H1 (cell line): Measurements from ENCODE around the gene UBE2V1. TPM values are rescaled to one million over a fixed set of nuclear protein-coding genes. Genes with fewer than 3 reads are reported as not detected.

Experiments used
- CTCF ChIA-PET: fragments of 300-600 bp; sonication (Branson Sonifier 250); formaldehyde crosslinking; loops from one replicate; lab custom pipeline; 2021; ENCODE audit not compliant: partially characterized antibody; lab: Charles Lee
- POLR2A ChIA-PET: fragments of 300-600 bp; sonication (Branson Sonifier 250); formaldehyde crosslinking; loops from one replicate; lab custom pipeline; 2021; ENCODE audit warnings: inconsistent platforms; ENCODE audit not compliant: partially characterized antibody; lab: Charles Lee
- DNase-seq, 2 experiments: peaks; one replicate each; pipeline versions ENCODE4 v3.0.0 to v3.0.0-alpha.2; 2010 to 2022; ENCODE audit warnings: low spot score in 2 of 2, low read depth in 1 of 2, mixed read lengths in 1 of 2
- FAIRE-seq: peaks from 2 replicates; lab custom pipeline; 2011; peaks lifted over from hg19 to GRCh38; lab: Jason Lieb, UNC
- H2AFZ ChIP-seq: 2 replicates; pipeline ENCODE4 v1.8.1; 2012; ENCODE audit warnings: low read length, inconsistent platforms
- H2AK5ac ChIP-seq: 2 replicates; pipeline ENCODE4 v1.6.1; 2013; ENCODE audit warnings: low read depth, low read length
- H2BK120ac ChIP-seq: replicated peaks from 2 replicates; pipeline ENCODE3; 2013; ENCODE audit warnings: low read depth, low read length, inconsistent platforms
- H2BK12ac ChIP-seq: 2 replicates; pipeline ENCODE4 v1.6.1; 2013; ENCODE audit warnings: low read depth, low read length
- H2BK15ac ChIP-seq: 2 replicates; pipeline ENCODE4 v1.6.1; 2013; ENCODE audit warnings: low read length
- H2BK20ac ChIP-seq: 2 replicates; pipeline ENCODE4 v1.6.1; 2013; ENCODE audit warnings: low read length
- H2BK5ac ChIP-seq: 2 replicates; pipeline ENCODE4 v1.6.1; 2013; ENCODE audit warnings: low read depth, low read length
- H3K14ac ChIP-seq: 2 replicates; pipeline ENCODE4 v1.6.1; 2013; ENCODE audit warnings: inconsistent platforms; ENCODE audit not compliant: insufficient read length
- H3K18ac ChIP-seq: 2 replicates; pipeline ENCODE4 v1.6.1; 2013; ENCODE audit warnings: low read length; ENCODE audit errors: extremely low read depth
- H3K23ac ChIP-seq: 2 replicates; pipeline ENCODE4 v1.6.1; 2013; ENCODE audit warnings: inconsistent platforms; ENCODE audit not compliant: insufficient read length
- H3K23me2 ChIP-seq: 2 replicates; pipeline ENCODE4 v1.6.1; 2013; ENCODE audit warnings: low read depth, low read length
- H3K27ac ChIP-seq: 2 replicates; pipeline ENCODE4 v1.6.1; 2011; ENCODE audit warnings: low read depth, low read length, inconsistent platforms
- H3K27me3 ChIP-seq, 4 experiments: replicated peaks in 1 of 4; 1 replicate in 1 of 4; 2 replicates in 3 of 4; pipeline versions ENCODE4 v1.6.1 to v1.8.1; 2011 to 2013; ENCODE audit warnings: low read length in 3 of 4, mild to moderate bottlenecking in 3 of 4, inconsistent platforms in 2 of 4, mixed read lengths in 2 of 4, moderate library complexity in 1 of 4; ENCODE audit not compliant: control insufficient read depth in 3 of 4, insufficient read depth in 3 of 4; ENCODE audit errors: extremely low read depth in 1 of 4
- H3K36me3 ChIP-seq, 4 experiments: 2 replicates each; pipeline versions ENCODE4 v1.6.1 to v1.8.1; 2011 to 2013; ENCODE audit warnings: mild to moderate bottlenecking in 4 of 4, low read length in 3 of 4, moderate library complexity in 2 of 4, control low read depth in 1 of 4, inconsistent platforms in 1 of 4; ENCODE audit not compliant: insufficient read depth in 4 of 4, control insufficient read depth in 2 of 4
- H3K4ac ChIP-seq: replicated peaks from 2 replicates; pipeline ENCODE3; 2013; ENCODE audit warnings: low read length, low read depth, mixed read lengths, inconsistent platforms; ENCODE audit not compliant: insufficient read length
- H3K4me1 ChIP-seq, 4 experiments: replicated peaks in 1 of 4; 1 replicate in 1 of 4; 2 replicates in 3 of 4; pipeline versions ENCODE4 v1.6.1 to v1.8.1; 2011 to 2013; ENCODE audit warnings: low read length in 3 of 4, inconsistent platforms in 2 of 4, mixed read lengths in 1 of 4; ENCODE audit not compliant: insufficient read depth in 4 of 4, control insufficient read depth in 3 of 4
- H3K4me2 ChIP-seq, 2 experiments: 2 replicates each; pipeline versions ENCODE4 v1.6.1 to v1.8.1; 2011 to 2013; ENCODE audit warnings: low read depth in 2 of 2, low read length in 2 of 2, control low read depth in 1 of 2, inconsistent platforms in 1 of 2, mild to moderate bottlenecking in 1 of 2; ENCODE audit not compliant: insufficient read depth in 1 of 2
- H3K4me3 ChIP-seq, 4 experiments: fragments of 200-600, 300-600 bp in 1 of 4; sonication (generic), shearing (Covaris generic), sonication (Bioruptor Twin) in 1 of 4; 2 replicates each; pipeline versions ENCODE4 v1.5.1 to v1.8.1; 2011 to 2016; ENCODE audit warnings: low read length in 4 of 4, low read depth in 3 of 4, control low read depth in 2 of 4, inconsistent platforms in 2 of 4, mild to moderate bottlenecking in 2 of 4, mixed read lengths in 1 of 4, moderate library complexity in 1 of 4; ENCODE audit not compliant: insufficient read depth in 2 of 4; ENCODE audit errors: extremely low read depth in 1 of 4
- H3K56ac ChIP-seq: replicated peaks from 2 replicates; pipeline ENCODE3; 2013; ENCODE audit warnings: low read depth, mild to moderate bottlenecking, mixed read lengths, low read length, inconsistent platforms; ENCODE audit not compliant: insufficient read length
- H3K79me1 ChIP-seq: 2 replicates; pipeline ENCODE4 v1.6.1; 2013; ENCODE audit warnings: low read depth, low read length, control low read depth
- H3K79me2 ChIP-seq, 2 experiments: 2 replicates each; pipeline versions ENCODE4 v1.6.1 to v1.8.1; 2012 to 2013; ENCODE audit warnings: low read length in 2 of 2, mild to moderate bottlenecking in 2 of 2, inconsistent platforms in 1 of 2; ENCODE audit not compliant: insufficient read depth in 2 of 2, control insufficient read depth in 1 of 2
- H3K9ac ChIP-seq, 4 experiments: replicated peaks in 1 of 4; 1 replicate in 1 of 4; 2 replicates in 3 of 4; pipeline versions ENCODE4 v1.6.1 to v1.8.1; 2011 to 2013; ENCODE audit warnings: low read depth in 3 of 4, low read length in 3 of 4, control low read depth in 2 of 4, mild to moderate bottlenecking in 2 of 4, moderate library complexity in 2 of 4, inconsistent platforms in 1 of 4; ENCODE audit errors: extremely low read depth in 1 of 4
- H3K9me3 ChIP-seq, 2 experiments: 2 replicates each; pipeline versions ENCODE4 v1.6.1 to v1.8.1; 2012 to 2013; ENCODE audit warnings: mild to moderate bottlenecking in 2 of 2, moderate library complexity in 2 of 2, control low read depth in 1 of 2, inconsistent platforms in 1 of 2, low read depth in 1 of 2, low read length in 1 of 2, mixed read lengths in 1 of 2; ENCODE audit not compliant: insufficient read depth in 2 of 2
- H4K20me1 ChIP-seq, 2 experiments: replicated peaks in 1 of 2; 2 replicates each; pipeline versions ENCODE3 to v1.8.1; 2011 to 2013; ENCODE audit warnings: inconsistent platforms in 2 of 2, low read length in 2 of 2, mild to moderate bottlenecking in 1 of 2; ENCODE audit not compliant: insufficient read depth in 2 of 2, control insufficient read depth in 1 of 2
- H4K5ac ChIP-seq: 2 replicates; pipeline ENCODE4 v1.6.1; 2013; ENCODE audit warnings: low read length, low read depth, mixed read lengths, inconsistent platforms; ENCODE audit not compliant: insufficient read length
- H4K8ac ChIP-seq: 2 replicates; pipeline ENCODE4 v1.8.0; 2013; ENCODE audit warnings: mild to moderate bottlenecking, moderate library complexity, low read length, inconsistent platforms; ENCODE audit not compliant: insufficient read depth; ENCODE audit errors: extremely low read depth
- H4K91ac ChIP-seq: replicated peaks from 2 replicates; pipeline ENCODE3; 2013; ENCODE audit warnings: low read length, mixed read lengths, inconsistent platforms; ENCODE audit not compliant: insufficient read length
- POU5F1 ChIP-seq: IDR thresholded peaks from 2 replicates; pipeline ENCODE4 v1.6.1; 2011; ENCODE audit warnings: low read depth, mild to moderate bottlenecking, low read length, moderate library complexity
- WGBS, 2 experiments: shearing (Covaris generic) in 1 of 2; methylation state at CpG; one replicate each; pipeline versions ENCODE4 v1.1.6 to v1.1.7; 2013 to 2015; ENCODE audit warnings: low lambda C conversion rate in 2 of 2, mixed read lengths in 2 of 2, inconsistent platforms in 1 of 2, low coverage in 1 of 2, missing lambda C conversion rate in 1 of 2; ENCODE audit not compliant: insufficient replicate concordance in 2 of 2, insufficient coverage in 1 of 2, insufficient read length in 1 of 2; ENCODE audit errors: extremely low coverage in 1 of 2, missing lambda C conversion rate in 1 of 2; 5-methylcytosine and 5-hydroxymethylcytosine counted together
- polyA plus RNA-seq, 7 experiments: library from polyadenylated mRNA; depleted of rRNA in 3 of 7; stranded (reverse) in 5 of 7; unstranded in 2 of 7; fragments of >200 nt in 5 of 7; fragments of 200-250 nt in 2 of 7; gene quantifications; 1 replicate in 5 of 7; 2 replicates in 1 of 7; 4 replicates in 1 of 7; pipeline versions ENCODE4 v1.2.1 to v1.2.3, GENCODE V29; 2011 to 2013; ENCODE audit warnings: missing spikeins in 2 of 7, mixed read lengths in 2 of 7
- total RNA-seq: library from RNA; stranded (reverse); fragmentation: NEBNext Ultra II Directional; extraction: Animal tissue kit (Norgen Biotek cat#: 25700); gene quantifications from 2 replicates; pipeline ENCODE4 v1.2.1, GENCODE V29; 2021

Gene UBE2V1
- total and polyA plus RNA-seq, 2 of the 8 experiments (the other 6 are each of a cell fraction or from before 2014, with no cell fraction given), result 141 to 184 TPM

GRCh38 chr20:50126662-50127061 lies 13.7 kb upstream of the UBE2V1 start:
- H3K56ac ChIP-seq, result no peak overlapping the region
- no peak overlapping the region for H3K18ac ChIP-seq
- H2AFZ ChIP-seq, result no peak overlapping the region
- no peak overlapping the region for H3K23ac ChIP-seq
- H3K36me3 ChIP-seq, result peaks cover 6 to 39% (median 26%) of the 10 kb centered on the region in 4 experiments; a peak in 7 of 8 replicates
- 97% methylated on average over 4 of the region's 4 CpGs; no CpG with 5 or more reads in 1 of the 2 experiments for WGBS, 2 experiments
- peaks cover 3 to 12% of the 10 kb centered on the region in 2 experiments for H4K20me1 ChIP-seq
- CTCF ChIA-PET, result interaction anchor here (0.7 to 13.0 kb wide), 6 partner anchors 5 to 57 kb away, joined by 3 to 208 read pairs (median 5); no protein-coding TSS in a partner anchor
- DNase-seq, result no peak
- no peak for TF ChIP-seq POU5F1
- TF ChIP-seq, all 59 proteins: peak for 0
- Histone ChIP-seq H3K27ac (no peak overlapping the region), H3K27me3 (no peaks in the 10 kb centered on the region), H3K79me2 (no peaks in the 10 kb centered on the region), H3K14ac (no peak overlapping the region), H2BK20ac (no peak overlapping the region), H4K8ac (no peak overlapping the region), H3K4ac (no peak overlapping the region), H2BK5ac (no peak overlapping the region), H3K4me1 (no peaks in the 10 kb centered on the region; a peak in 1 of 7 replicates), H4K91ac (no peak overlapping the region), H2BK12ac (no peak overlapping the region), H3K4me2 (no peak overlapping the region), H3K23me2 (no peaks in the 10 kb centered on the region), H2BK120ac (no peak overlapping the region), H4K5ac (no peak overlapping the region), H2AK5ac (no peak overlapping the region), H3K79me1 (no peaks in the 10 kb centered on the region; the same call in 1 of the 2 replicates), H3K4me3 (no peak overlapping the region), H3K9me3 (no peaks in the 10 kb centered on the region), H3K9ac (no peak overlapping the region), H2BK15ac (no peak overlapping the region)
- FAIRE-seq, result no peak
- POLR2A ChIA-PET, result interaction anchor here (0.6 to 2.0 kb wide), 3 partner anchors 8 to 170 kb away, joined by 3 to 5 read pairs (median 4); no protein-coding TSS in a partner anchor
